Ovary (tissue), 9 donors: ENCODE data around the gene AMOTL2. TPM values are rescaled to one million over a fixed set of nuclear protein-coding genes. Genes with fewer than 3 reads are reported as not detected.

Experiments
- DNase-seq, 5 donors: peaks; one replicate each; pipeline ENCODE4 v3.0.0-alpha.2; 2019 to 2020
- H3K27ac ChIP-seq, 2 donors: fragments of 200-600 bp; one replicate each; pipeline versions ENCODE4 v1.5.1 to v1.8.0; 2019 to 2022
- H3K27me3 ChIP-seq: fragments of 200-600 bp; one replicate; pipeline ENCODE4 v1.8.0; 2022
- H3K36me3 ChIP-seq: fragments of 200-600 bp; sonication (generic); one replicate; pipeline ENCODE4 v1.5.1; 2019
- H3K4me1 ChIP-seq: one replicate; pipeline ENCODE4 v1.8.1; 2013; ENCODE audit warnings: mild to moderate bottlenecking, moderate library complexity; ENCODE audit not compliant: insufficient read depth
- H3K4me3 ChIP-seq: fragments of 200-600 bp; sonication (generic); one replicate; pipeline ENCODE4 v1.5.1; 2017
- H3K9me3 ChIP-seq, 2 donors: fragments of 200-600 bp in 1 of 2; sonication (generic) in 1 of 2; one replicate each; pipeline versions ENCODE4 v1.5.1 to v1.8.1; 2013 to 2019; ENCODE audit warnings: mild to moderate bottlenecking in 1 of 2, moderate library complexity in 1 of 2
- EP300 ChIP-seq: sonication (generic); formaldehyde crosslinking; IDR thresholded peaks from one replicate; pipeline ENCODE4 v1.6.1; 2017; ENCODE audit warnings: antibody characterized with exemption
- POLR2A ChIP-seq: fragments of 450-650 bp; IDR thresholded peaks from one replicate; pipeline ENCODE4 v1.6.1; 2017; ENCODE audit warnings: antibody characterized with exemption, mild to moderate bottlenecking, moderate library complexity
- WGBS, 3 donors: extraction: QIAGEN DNeasy Blood & Tissue Kit in 1 of 3; methylation state at CpG; one replicate each; pipeline versions ENCODE4 v1.1.5 to v1.1.7; 2013 to 2017; 5-methylcytosine and 5-hydroxymethylcytosine counted together
- intact Hi-C, 4 donors: fragments of 100-400 bp; cut with DNase I; formaldehyde crosslinking; loops; one replicate each; pipeline versions ENCODE4 v1.11.0 to v1.15.1; 2022 to 2023
- polyA plus RNA-seq, 2 donors: library from polyadenylated mRNA; stranded (reverse); fragments of 200-250 nt in 1 of 2; fragments of 350-450 nt in 1 of 2; fragmentation: Illumina TruSeq in 1 of 2; extraction: RNeasy Lipid Tissue Mini Kit (QIAGEN cat#74804) in 1 of 2; gene quantifications; one replicate each; pipeline ENCODE4 v1.2.3, GENCODE V29; 2013 to 2014
- total RNA-seq, 7 donors: library from RNA; depleted of rRNA in 2 of 7; stranded (reverse); fragments of >200 nt in 2 of 7; fragmentation: NEBNext Ultra II Directional in 3 of 7; extraction: Animal tissue kit (Norgen Biotek cat#: 25700) in 3 of 7; gene quantifications; one replicate each; pipeline versions ENCODE4 v1.1.0 to v1.2.4, GENCODE V29; 2016 to 2023
- TF ChIP-seq, protein P1 (sequence below), 3 donors: fragments of 450-650 bp in 2 of 3; fragments of 200-600 bp in 1 of 3; IDR thresholded peaks; one replicate each; pipeline versions ENCODE4 v1.5.1 to v1.8.0; 2016 to 2022; ENCODE audit warnings: antibody characterized with exemption in 3 of 3, mild to moderate bottlenecking in 1 of 3
- donor health status: DM: no; HTN: no; CAD: no; lungs with moderate emphysema.
- donor health status: DM: no; HTN: no; CAD: no.
- donor health status: Bipolar disorder and iron deficiency.
- donor health status: DM: yes; HTN: yes; CAD: no.
- donor health status: DM: no; HTN: no; CAD: no.
- donor health status: DM: yes; HTN: yes; CAD: no.

The AMOTL2 gene
- total and polyA plus RNA-seq, 9 donors: 20.5 to 60.4 (median 42.4) TPM

- TF ChIP-seq, protein P1, sequence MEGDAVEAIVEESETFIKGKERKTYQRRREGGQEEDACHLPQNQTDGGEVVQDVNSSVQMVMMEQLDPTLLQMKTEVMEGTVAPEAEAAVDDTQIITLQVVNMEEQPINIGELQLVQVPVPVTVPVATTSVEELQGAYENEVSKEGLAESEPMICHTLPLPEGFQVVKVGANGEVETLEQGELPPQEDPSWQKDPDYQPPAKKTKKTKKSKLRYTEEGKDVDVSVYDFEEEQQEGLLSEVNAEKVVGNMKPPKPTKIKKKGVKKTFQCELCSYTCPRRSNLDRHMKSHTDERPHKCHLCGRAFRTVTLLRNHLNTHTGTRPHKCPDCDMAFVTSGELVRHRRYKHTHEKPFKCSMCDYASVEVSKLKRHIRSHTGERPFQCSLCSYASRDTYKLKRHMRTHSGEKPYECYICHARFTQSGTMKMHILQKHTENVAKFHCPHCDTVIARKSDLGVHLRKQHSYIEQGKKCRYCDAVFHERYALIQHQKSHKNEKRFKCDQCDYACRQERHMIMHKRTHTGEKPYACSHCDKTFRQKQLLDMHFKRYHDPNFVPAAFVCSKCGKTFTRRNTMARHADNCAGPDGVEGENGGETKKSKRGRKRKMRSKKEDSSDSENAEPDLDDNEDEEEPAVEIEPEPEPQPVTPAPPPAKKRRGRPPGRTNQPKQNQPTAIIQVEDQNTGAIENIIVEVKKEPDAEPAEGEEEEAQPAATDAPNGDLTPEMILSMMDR (IDR thresholded peaks at IDR 0.05): no peak
- TF ChIP-seq POLR2A (no peak), EP300 (no peak)
- WGBS, 3 donors: 80 to 92% (median 85%) methylated on average over 3 of the region's 3 CpGs
- H3K4me1 ChIP-seq: no peaks in the 10 kb centered on the region
- H3K36me3 ChIP-seq: no peaks in the 10 kb centered on the region
- no peaks in the 10 kb centered on the region for H3K27me3 ChIP-seq
- DNase-seq: no peak
- intact Hi-C loops: no loop called here
- no peak overlapping the region for H3K4me3 ChIP-seq
- no peaks in the 10 kb centered on the region for H3K9me3 ChIP-seq
- H3K27ac ChIP-seq: no peak overlapping the region
Observed at GRCh38 chr3:134387293-134387692, 13.0 kb upstream of the AMOTL2 start.

DNA sequence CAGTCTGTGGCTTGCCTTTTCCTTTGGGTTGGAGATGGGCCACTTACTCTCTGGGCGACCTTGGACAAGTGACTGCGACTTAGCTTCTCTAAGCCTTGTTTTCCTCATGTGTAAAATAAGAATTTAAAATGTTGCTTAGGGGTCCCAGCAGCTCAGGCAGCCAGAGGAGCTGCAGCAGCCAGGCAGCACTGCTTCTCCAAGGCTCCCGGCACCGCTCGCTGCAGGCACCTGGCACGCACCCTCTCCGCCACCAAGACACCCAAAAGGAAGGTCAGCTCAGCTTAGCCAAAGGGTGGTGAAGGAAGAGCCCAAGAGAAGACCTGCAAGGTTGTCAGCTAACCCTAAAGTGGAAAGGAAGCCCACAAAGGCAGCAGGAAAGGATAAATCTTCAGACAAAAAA, 10.7 kb upstream of the AMOTL2 start:
- H3K4me1 ChIP-seq: no peaks in the 10 kb centered on the region
- H3K9me3 ChIP-seq: no peaks in the 10 kb centered on the region
- no peak for DNase-seq
- H3K4me3 ChIP-seq: no peak overlapping the region
- no peaks in the 10 kb centered on the region for H3K36me3 ChIP-seq
- TF ChIP-seq EP300: no peak
- TF ChIP-seq POLR2A: no peak
- intact Hi-C loops: no loop called here
- 67 to 83% (median 78%) methylated on average over 7 of the region's 7 CpGs for WGBS, 3 donors
- H3K27ac ChIP-seq: no peak overlapping the region
- H3K27me3 ChIP-seq: no peaks in the 10 kb centered on the region

GRCh38 chr3:134381831-134382442, 7.7 kb upstream of the AMOTL2 start:
- no peak overlapping the region for H3K4me3 ChIP-seq
- no peak overlapping the region for H3K27ac ChIP-seq
- no peak for DNase-seq
- H3K36me3 ChIP-seq: no peaks in the 10 kb centered on the region
- no peaks in the 10 kb centered on the region for H3K9me3 ChIP-seq
- intact Hi-C loops: no loop called here
- H3K27me3 ChIP-seq: no peaks in the 10 kb centered on the region
- no peaks in the 10 kb centered on the region for H3K4me1 ChIP-seq
- TF ChIP-seq EP300 (no peak), POLR2A (no peak)
- TF ChIP-seq, protein P1 (IDR thresholded peaks at IDR 0.05): no peak
- 65 to 75% (median 69%) methylated on average over 8 of the region's 8 CpGs for WGBS, 3 donors

DNA sequence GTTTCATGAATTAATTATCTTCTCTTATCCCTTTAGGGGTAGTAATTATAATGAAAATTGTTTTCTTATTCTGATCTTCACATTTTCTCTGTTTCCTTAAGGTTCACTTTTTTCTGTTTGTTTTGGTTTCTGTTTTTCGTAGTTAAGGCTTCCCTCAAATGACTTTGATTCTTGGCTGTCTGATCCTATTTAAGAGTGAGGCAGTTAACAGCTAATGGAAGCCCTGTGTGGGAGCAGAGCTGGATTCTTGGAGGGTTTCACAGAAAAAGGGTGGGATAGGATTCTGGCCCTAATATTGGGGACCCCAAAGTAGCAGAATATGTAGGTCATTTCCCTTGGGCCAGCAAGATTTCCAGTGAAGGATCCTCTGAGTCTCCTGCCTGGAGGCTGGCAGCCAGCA, 6.8 kb upstream of the AMOTL2 start:
- H3K4me3 ChIP-seq: no peak overlapping the region
- H3K9me3 ChIP-seq: no peaks in the 10 kb centered on the region
- H3K27ac ChIP-seq: no peak overlapping the region
- DNase-seq: no peak
- intact Hi-C loops: no loop called here
- no peaks in the 10 kb centered on the region for H3K36me3 ChIP-seq
- TF ChIP-seq POLR2A (no peak), EP300 (no peak)
- TF ChIP-seq, protein P1 (IDR thresholded peaks at IDR 0.05): no peak
- no peaks in the 10 kb centered on the region for H3K4me1 ChIP-seq
- WGBS, 3 donors: 17 to 26% (median 19%) methylated on average over 1 of the region's 1 CpG
- H3K27me3 ChIP-seq: no peaks in the 10 kb centered on the region

DNA sequence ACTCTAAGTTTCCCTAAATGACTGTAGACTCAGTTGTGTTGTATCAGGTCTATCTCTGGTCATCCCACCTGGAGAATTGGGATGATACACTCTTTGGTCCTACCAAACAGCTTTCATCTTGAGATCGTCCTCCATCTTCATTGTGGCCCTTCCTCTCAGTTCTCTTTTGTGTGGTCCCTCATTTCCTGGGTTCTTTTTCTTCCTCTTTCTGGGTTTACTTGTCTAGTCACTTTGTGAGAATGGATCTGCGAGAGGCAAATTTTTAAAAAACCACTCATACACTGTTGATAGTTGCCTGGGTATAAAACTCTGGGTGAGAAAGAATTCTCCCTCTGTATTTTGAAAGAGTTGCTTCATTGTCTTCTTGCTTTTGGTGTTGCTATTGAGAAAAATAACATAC, 6.0 kb upstream of the AMOTL2 start:
- WGBS, 3 donors: 90 to 98% (median 95%) methylated on average over 2 of the region's 2 CpGs
- no peaks in the 10 kb centered on the region for H3K9me3 ChIP-seq
- TF ChIP-seq, protein P1 (IDR thresholded peaks at IDR 0.05): no peak
- no peak for TF ChIP-seq POLR2A
- TF ChIP-seq EP300: no peak
- H3K36me3 ChIP-seq: no peaks in the 10 kb centered on the region
- no peak for DNase-seq
- intact Hi-C loops: no loop called here
- H3K27me3 ChIP-seq: no peaks in the 10 kb centered on the region
- no peak overlapping the region for H3K27ac ChIP-seq
- no peak overlapping the region for H3K4me3 ChIP-seq
- H3K4me1 ChIP-seq: no peaks in the 10 kb centered on the region
